HepG2 (cell line): ENCODE measurements around the gene C20orf204. TPM values are rescaled to one million over a fixed set of nuclear protein-coding genes. Genes with fewer than 3 reads are reported as not detected.

ENCODE experiments used
- AGO1 ChIP-seq: fragments of 200-400 bp; formaldehyde crosslinking; IDR thresholded peaks from 2 replicates; pipeline ENCODE4 v1.6.1; 2017; ENCODE audit warnings: mild to moderate bottlenecking, low read depth, low read length, moderate library complexity; ENCODE audit not compliant: poor library complexity, severe bottlenecking
- EZH2 ChIP-seq: conservative IDR thresholded peaks from 2 replicates; pipeline ENCODE4 v1.6.1; 2012; ENCODE audit warnings: mild to moderate bottlenecking, low read depth, low read length, moderate library complexity
- GPN1 ChIP-seq: sonication (generic); formaldehyde crosslinking; IDR thresholded peaks from 2 replicates; pipeline ENCODE4 v1.5.1; 2020; ENCODE audit warnings: missing genetic modification reagents, borderline replicate concordance
- MYC ChIP-seq: sonication (generic); formaldehyde crosslinking; IDR thresholded peaks from 2 replicates; pipeline ENCODE4 v1.9.0; 2021; ENCODE audit warnings: missing genetic modification reagents, borderline replicate concordance
- RCOR2 ChIP-seq: IDR thresholded peaks from 2 replicates; pipeline ENCODE4 v1.6.1; 2016; ENCODE audit warnings: missing biosample characterization, missing genetic modification reagents
- RFX5 ChIP-seq: IDR thresholded peaks from 2 replicates; pipeline ENCODE4 v1.6.1; 2011; ENCODE audit warnings: low read depth, low read length, improper control_type of control experiment
- TAF15 ChIP-seq: fragments of 200-400 bp; formaldehyde crosslinking; IDR thresholded peaks from one replicate; pipeline ENCODE4 v1.6.1; 2018; ENCODE audit warnings: mild to moderate bottlenecking, low read depth, low read length; ENCODE audit not compliant: poor library complexity, severe bottlenecking
- TBP ChIP-seq: sonication (generic); formaldehyde crosslinking; IDR thresholded peaks from 2 replicates; pipeline ENCODE4 v1.5.0; 2020; ENCODE audit warnings: missing genetic modification reagents
- THYN1 ChIP-seq: sonication (generic); formaldehyde crosslinking; IDR thresholded peaks from 2 replicates; pipeline ENCODE4 v1.8.1; 2023; ENCODE audit warnings: low read depth, mild to moderate bottlenecking, moderate library complexity, missing genetic modification reagents, borderline replicate concordance
- ZNF224 ChIP-seq: sonication (generic); formaldehyde crosslinking; IDR thresholded peaks from 2 replicates; pipeline ENCODE4 v1.5.0; 2020; ENCODE audit warnings: mild to moderate bottlenecking, missing genetic modification reagents
- ZNF235 ChIP-seq: sonication (generic); formaldehyde crosslinking; IDR thresholded peaks from 2 replicates; pipeline ENCODE4 v1.8.1; 2023; ENCODE audit warnings: mild to moderate bottlenecking, missing genetic modification reagents, borderline replicate concordance
- ZNF331 ChIP-seq: sonication (generic); formaldehyde crosslinking; IDR thresholded peaks from 2 replicates; pipeline ENCODE4 v1.4.0; 2020; ENCODE audit warnings: missing genetic modification reagents
- ZNF468 ChIP-seq: sonication (generic); formaldehyde crosslinking; IDR thresholded peaks from 2 replicates; pipeline ENCODE4 v1.8.0; 2022; ENCODE audit warnings: mild to moderate bottlenecking, moderate library complexity, missing genetic modification reagents
- ZNF777 ChIP-seq: sonication (generic); formaldehyde crosslinking; IDR thresholded peaks from 2 replicates; pipeline ENCODE4 v1.4.0; 2020; ENCODE audit warnings: missing genetic modification reagents
- ZNF816 ChIP-seq: sonication (generic); formaldehyde crosslinking; IDR thresholded peaks from 2 replicates; pipeline ENCODE4 v1.8.0; 2022; ENCODE audit warnings: missing genetic modification reagents, mild to moderate bottlenecking, borderline replicate concordance
- polyA plus RNA-seq, 8 experiments: library from polyadenylated mRNA; depleted of rRNA in 3 of 8; stranded (reverse) in 7 of 8; unstranded in 1 of 8; fragments of >200 nt; fragmentation: Illumina TruSeq in 4 of 8; extraction: Trizol in 4 of 8; gene quantifications; 2 replicates each; pipeline versions ENCODE4 v1.2.1 to v1.2.3, GENCODE V29; 2011 to 2016; ENCODE audit warnings: low read depth in 4 of 8, missing spikeins in 1 of 8, mixed read lengths in 1 of 8; ENCODE audit not compliant: insufficient read depth in 1 of 8
- total RNA-seq, 5 experiments: library from RNA; depleted of rRNA; stranded (reverse); fragments of >200 nt; fragmentation: Illumina TruSeq; extraction: Trizol; gene quantifications; 2 replicates each; pipeline ENCODE4 v1.2.3, GENCODE V29; 2016; ENCODE audit warnings: low read depth in 1 of 5
- TF ChIP-seq, protein P1 (sequence below): sonication (generic); formaldehyde crosslinking; IDR thresholded peaks from 2 replicates; pipeline ENCODE4 v1.4.0; 2020; ENCODE audit warnings: missing genetic modification reagents
- TF ChIP-seq, protein P2 (sequence below): IDR thresholded peaks from 2 replicates; pipeline ENCODE4 v1.6.1; 2018; ENCODE audit warnings: missing genetic modification reagents
- TF ChIP-seq, protein P3 (sequence below): sonication (generic); formaldehyde crosslinking; IDR thresholded peaks from 2 replicates; pipeline ENCODE4 v1.4.0; 2020; ENCODE audit warnings: missing genetic modification reagents, borderline replicate concordance

C20orf204 gene
- total and polyA plus RNA-seq, 2 of the 13 experiments (the other 11 are each of a cell fraction or from before 2014, with no cell fraction given), result 22.1 to 80.0 TPM

DNA sequence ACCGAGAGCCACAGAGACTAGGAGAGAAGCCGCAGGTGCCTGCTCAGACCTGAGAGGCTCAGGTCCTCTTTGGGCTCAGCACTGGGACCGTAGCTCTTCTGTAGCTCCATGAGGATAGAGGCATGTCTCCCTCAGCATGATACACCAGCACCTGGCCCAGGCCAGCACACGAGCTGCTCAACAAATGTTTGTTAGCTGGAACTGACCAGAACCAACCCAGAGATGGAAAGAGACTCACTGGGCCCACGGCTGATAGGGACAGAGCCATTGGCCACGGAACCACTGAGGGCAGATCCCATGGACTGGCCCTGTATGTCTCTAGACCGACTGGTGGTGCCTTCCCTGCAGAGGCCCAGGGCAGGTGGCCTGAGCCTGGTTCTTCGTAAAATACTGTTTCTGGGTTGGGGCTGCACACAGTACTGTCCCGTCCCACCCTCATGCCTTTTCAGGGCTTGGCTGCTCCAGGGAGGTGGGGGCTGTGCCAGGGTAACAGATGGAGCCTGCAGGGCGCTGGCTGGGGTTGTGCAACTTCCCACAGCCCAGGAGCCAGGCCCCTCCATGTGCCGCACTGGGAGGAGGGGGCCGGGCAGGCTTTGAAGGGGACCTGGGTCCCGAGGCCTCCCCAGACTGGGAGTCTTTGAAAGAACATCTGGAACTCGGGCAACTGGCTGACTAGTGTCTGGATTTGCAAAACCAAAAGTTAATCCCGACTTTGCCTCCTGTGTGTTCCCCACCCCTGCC lies 5.2 kb downstream of the C20orf204 start (continued):
- TF ChIP-seq, protein P1, sequence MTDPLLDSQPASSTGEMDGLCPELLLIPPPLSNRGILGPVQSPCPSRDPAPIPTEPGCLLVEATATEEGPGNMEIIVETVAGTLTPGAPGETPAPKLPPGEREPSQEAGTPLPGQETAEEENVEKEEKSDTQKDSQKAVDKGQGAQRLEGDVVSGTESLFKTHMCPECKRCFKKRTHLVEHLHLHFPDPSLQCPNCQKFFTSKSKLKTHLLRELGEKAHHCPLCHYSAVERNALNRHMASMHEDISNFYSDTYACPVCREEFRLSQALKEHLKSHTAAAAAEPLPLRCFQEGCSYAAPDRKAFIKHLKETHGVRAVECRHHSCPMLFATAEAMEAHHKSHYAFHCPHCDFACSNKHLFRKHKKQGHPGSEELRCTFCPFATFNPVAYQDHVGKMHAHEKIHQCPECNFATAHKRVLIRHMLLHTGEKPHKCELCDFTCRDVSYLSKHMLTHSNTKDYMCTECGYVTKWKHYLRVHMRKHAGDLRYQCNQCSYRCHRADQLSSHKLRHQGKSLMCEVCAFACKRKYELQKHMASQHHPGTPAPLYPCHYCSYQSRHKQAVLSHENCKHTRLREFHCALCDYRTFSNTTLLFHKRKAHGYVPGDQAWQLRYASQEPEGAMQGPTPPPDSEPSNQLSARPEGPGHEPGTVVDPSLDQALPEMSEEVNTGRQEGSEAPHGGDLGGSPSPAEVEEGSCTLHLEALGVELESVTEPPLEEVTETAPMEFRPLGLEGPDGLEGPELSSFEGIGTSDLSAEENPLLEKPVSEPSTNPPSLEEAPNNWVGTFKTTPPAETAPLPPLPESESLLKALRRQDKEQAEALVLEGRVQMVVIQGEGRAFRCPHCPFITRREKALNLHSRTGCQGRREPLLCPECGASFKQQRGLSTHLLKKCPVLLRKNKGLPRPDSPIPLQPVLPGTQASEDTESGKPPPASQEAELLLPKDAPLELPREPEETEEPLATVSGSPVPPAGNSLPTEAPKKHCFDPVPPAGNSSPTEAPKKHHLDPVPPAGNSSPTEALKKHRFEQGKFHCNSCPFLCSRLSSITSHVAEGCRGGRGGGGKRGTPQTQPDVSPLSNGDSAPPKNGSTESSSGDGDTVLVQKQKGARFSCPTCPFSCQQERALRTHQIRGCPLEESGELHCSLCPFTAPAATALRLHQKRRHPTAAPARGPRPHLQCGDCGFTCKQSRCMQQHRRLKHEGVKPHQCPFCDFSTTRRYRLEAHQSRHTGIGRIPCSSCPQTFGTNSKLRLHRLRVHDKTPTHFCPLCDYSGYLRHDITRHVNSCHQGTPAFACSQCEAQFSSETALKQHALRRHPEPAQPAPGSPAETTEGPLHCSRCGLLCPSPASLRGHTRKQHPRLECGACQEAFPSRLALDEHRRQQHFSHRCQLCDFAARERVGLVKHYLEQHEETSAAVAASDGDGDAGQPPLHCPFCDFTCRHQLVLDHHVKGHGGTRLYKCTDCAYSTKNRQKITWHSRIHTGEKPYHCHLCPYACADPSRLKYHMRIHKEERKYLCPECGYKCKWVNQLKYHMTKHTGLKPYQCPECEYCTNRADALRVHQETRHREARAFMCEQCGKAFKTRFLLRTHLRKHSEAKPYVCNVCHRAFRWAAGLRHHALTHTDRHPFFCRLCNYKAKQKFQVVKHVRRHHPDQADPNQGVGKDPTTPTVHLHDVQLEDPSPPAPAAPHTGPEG (CRISPR knock-in tag), result peak; percentile 67
- TF ChIP-seq ZNF777 (CRISPR knock-in tag) (peak; percentile 67; the same call in 1 of the 2 replicates), RCOR2 (no peak), TBP (CRISPR knock-in tag) (no peak), RFX5 (no peak), TAF15 (peak; percentile 85), AGO1 (peak; percentile 93), EZH2 (no peak), ZNF224 (no peak), ZNF816 (CRISPR knock-in tag) (no peak), ZNF235 (CRISPR knock-in tag) (no peak), THYN1 (no peak), GPN1 (CRISPR knock-in tag) (0 out of 2 replicates have a peak, but pooled peaks have one; percentile 21), MYC (peak; percentile 93), ZNF468 (no peak), ZNF331 (CRISPR knock-in tag) (peak; percentile 65)
- TF ChIP-seq, protein P2, sequence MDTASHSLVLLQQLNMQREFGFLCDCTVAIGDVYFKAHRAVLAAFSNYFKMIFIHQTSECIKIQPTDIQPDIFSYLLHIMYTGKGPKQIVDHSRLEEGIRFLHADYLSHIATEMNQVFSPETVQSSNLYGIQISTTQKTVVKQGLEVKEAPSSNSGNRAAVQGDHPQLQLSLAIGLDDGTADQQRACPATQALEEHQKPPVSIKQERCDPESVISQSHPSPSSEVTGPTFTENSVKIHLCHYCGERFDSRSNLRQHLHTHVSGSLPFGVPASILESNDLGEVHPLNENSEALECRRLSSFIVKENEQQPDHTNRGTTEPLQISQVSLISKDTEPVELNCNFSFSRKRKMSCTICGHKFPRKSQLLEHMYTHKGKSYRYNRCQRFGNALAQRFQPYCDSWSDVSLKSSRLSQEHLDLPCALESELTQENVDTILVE (CRISPR knock-in tag), result no peak
- TF ChIP-seq, protein P3, sequence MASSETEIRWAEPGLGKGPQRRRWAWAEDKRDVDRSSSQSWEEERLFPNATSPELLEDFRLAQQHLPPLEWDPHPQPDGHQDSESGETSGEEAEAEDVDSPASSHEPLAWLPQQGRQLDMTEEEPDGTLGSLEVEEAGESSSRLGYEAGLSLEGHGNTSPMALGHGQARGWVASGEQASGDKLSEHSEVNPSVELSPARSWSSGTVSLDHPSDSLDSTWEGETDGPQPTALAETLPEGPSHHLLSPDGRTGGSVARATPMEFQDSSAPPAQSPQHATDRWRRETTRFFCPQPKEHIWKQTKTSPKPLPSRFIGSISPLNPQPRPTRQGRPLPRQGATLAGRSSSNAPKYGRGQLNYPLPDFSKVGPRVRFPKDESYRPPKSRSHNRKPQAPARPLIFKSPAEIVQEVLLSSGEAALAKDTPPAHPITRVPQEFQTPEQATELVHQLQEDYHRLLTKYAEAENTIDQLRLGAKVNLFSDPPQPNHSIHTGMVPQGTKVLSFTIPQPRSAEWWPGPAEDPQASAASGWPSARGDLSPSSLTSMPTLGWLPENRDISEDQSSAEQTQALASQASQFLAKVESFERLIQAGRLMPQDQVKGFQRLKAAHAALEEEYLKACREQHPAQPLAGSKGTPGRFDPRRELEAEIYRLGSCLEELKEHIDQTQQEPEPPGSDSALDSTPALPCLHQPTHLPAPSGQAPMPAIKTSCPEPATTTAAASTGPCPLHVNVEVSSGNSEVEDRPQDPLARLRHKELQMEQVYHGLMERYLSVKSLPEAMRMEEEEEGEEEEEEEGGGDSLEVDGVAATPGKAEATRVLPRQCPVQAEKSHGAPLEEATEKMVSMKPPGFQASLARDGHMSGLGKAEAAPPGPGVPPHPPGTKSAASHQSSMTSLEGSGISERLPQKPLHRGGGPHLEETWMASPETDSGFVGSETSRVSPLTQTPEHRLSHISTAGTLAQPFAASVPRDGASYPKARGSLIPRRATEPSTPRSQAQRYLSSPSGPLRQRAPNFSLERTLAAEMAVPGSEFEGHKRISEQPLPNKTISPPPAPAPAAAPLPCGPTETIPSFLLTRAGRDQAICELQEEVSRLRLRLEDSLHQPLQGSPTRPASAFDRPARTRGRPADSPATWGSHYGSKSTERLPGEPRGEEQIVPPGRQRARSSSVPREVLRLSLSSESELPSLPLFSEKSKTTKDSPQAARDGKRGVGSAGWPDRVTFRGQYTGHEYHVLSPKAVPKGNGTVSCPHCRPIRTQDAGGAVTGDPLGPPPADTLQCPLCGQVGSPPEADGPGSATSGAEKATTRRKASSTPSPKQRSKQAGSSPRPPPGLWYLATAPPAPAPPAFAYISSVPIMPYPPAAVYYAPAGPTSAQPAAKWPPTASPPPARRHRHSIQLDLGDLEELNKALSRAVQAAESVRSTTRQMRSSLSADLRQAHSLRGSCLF (CRISPR knock-in tag), result no peak
